Neural progenitor cell (in vitro differentiated cells): ENCODE data around the gene LUC7L3. TPM values are rescaled to one million over a fixed set of nuclear protein-coding genes. Genes with fewer than 3 reads are reported as not detected.

ENCODE experiments used
- DNase-seq: peaks from one replicate; pipeline ENCODE4 v3.0.0-alpha.2; 2016; ENCODE audit warnings: low spot score
- H2AFZ ChIP-seq: fragments of 200-600 bp; sonication (generic); replicated peaks from 2 replicates; pipeline ENCODE4 v1.6.1; 2016; ENCODE audit warnings: antibody characterized with exemption
- H3F3A ChIP-seq: fragments of 200-600 bp; sonication (generic); 2 replicates; pipeline ENCODE4 v1.6.1; 2016; ENCODE audit warnings: antibody characterized with exemption, low read depth
- H3K27ac ChIP-seq: fragments of 200-600 bp; sonication (generic); 2 replicates; pipeline ENCODE4 v1.5.1; 2016; ENCODE audit warnings: mild to moderate bottlenecking
- H3K27me3 ChIP-seq: fragments of 200-600 bp; sonication (generic); 2 replicates; pipeline ENCODE4 v1.6.1; 2016; ENCODE audit warnings: mild to moderate bottlenecking, moderate library complexity
- H3K36me3 ChIP-seq: fragments of 200-600 bp; sonication (generic); 2 replicates; pipeline ENCODE4 v1.5.1; 2016
- H3K4me1 ChIP-seq: fragments of 200-600 bp; sonication (generic); 2 replicates; pipeline ENCODE4 v1.6.1; 2016; ENCODE audit warnings: mixed run types
- H3K4me2 ChIP-seq: fragments of 200-600 bp; sonication (generic); 2 replicates; pipeline ENCODE4 v1.6.1; 2016
- H3K4me3 ChIP-seq: fragments of 200-600 bp; sonication (generic); 2 replicates; pipeline ENCODE4 v1.5.1; 2016
- H3K79me2 ChIP-seq: fragments of 200-600 bp; sonication (generic); 2 replicates; pipeline ENCODE4 v1.6.1; 2016; ENCODE audit warnings: low read depth
- H3K9ac ChIP-seq: fragments of 200-600 bp; sonication (generic); 2 replicates; pipeline ENCODE4 v1.6.1; 2016
- H3K9me3 ChIP-seq: fragments of 200-600 bp; sonication (generic); 2 replicates; pipeline ENCODE4 v1.5.1; 2016; ENCODE audit warnings: low read depth
- H4K20me1 ChIP-seq: fragments of 200-600 bp; sonication (generic); 2 replicates; pipeline ENCODE4 v1.6.1; 2016; ENCODE audit warnings: low read depth
- H3K27ac Mint-ChIP-seq: 3 replicates; pipeline ENCODE4 v1.8.0; 2021; ENCODE audit warnings: mixed read lengths
- H3K27me3 Mint-ChIP-seq: 2 replicates; pipeline ENCODE4 v1.8.0; 2022; ENCODE audit warnings: low read depth, mild to moderate bottlenecking, inconsistent platforms, moderate library complexity, mixed read lengths; ENCODE audit not compliant: insufficient read depth
- H3K36me3 Mint-ChIP-seq: 3 replicates; pipeline ENCODE4 v1.8.0; 2021; ENCODE audit warnings: mixed read lengths
- H3K4me1 Mint-ChIP-seq: 3 replicates; pipeline ENCODE4 v1.8.0; 2021; ENCODE audit warnings: mixed read lengths
- H3K4me3 Mint-ChIP-seq: 3 replicates; pipeline ENCODE4 v1.8.0; 2021; ENCODE audit warnings: mild to moderate bottlenecking, moderate library complexity, mixed read lengths
- H3K9me3 Mint-ChIP-seq: 3 replicates; pipeline ENCODE4 v1.8.0; 2020; ENCODE audit warnings: mixed read lengths
- CTCF ChIP-seq: fragments of 200-600 bp; sonication (generic); IDR thresholded peaks from 2 replicates; pipeline ENCODE4 v1.5.1; 2017; ENCODE audit warnings: antibody characterized with exemption, mild to moderate bottlenecking
- EZH2 ChIP-seq: fragments of 200-600 bp; sonication (generic); IDR thresholded peaks from 2 replicates; pipeline ENCODE4 v1.6.1; 2017; ENCODE audit warnings: antibody characterized with exemption, mild to moderate bottlenecking, moderate library complexity
- EZH2phosphoT487 ChIP-seq: fragments of 200-600 bp; sonication (generic); IDR thresholded peaks from 2 replicates; pipeline ENCODE4 v1.6.1; 2017; ENCODE audit warnings: antibody characterized with exemption
- total RNA-seq: library from RNA; depleted of rRNA; stranded (reverse); fragments of >200 nt; gene quantifications from 2 replicates; pipeline ENCODE4 v1.2.3, GENCODE V29; 2015; ENCODE audit warnings: low replicate concordance

LUC7L3 gene
- total RNA-seq, 1 donor from 2014 or later = 374 TPM

- H3F3A ChIP-seq = no peaks in the 10 kb centered on the region
- Mint-ChIP-seq H3K36me3 (no peaks in the 10 kb centered on the region), H3K4me1 (peaks cover 13% of the 10 kb centered on the region), H3K4me3 (no peak overlapping the region), H3K27ac (no peak overlapping the region), H3K9me3 (no peaks in the 10 kb centered on the region), H3K27me3 (peaks cover 8% of the 10 kb centered on the region)
- no peaks in the 10 kb centered on the region for H3K36me3 ChIP-seq
- H2AFZ ChIP-seq = no peak overlapping the region
- H3K9me3 ChIP-seq = no peaks in the 10 kb centered on the region
- no peak overlapping the region for H3K27ac ChIP-seq
- H3K79me2 ChIP-seq = no peaks in the 10 kb centered on the region
- no peak overlapping the region for H3K9ac ChIP-seq
- no peak overlapping the region for H3K4me3 ChIP-seq
- TF ChIP-seq CTCF = no peak
- no peak for TF ChIP-seq EZH2phosphoT487
- no peak for TF ChIP-seq EZH2
- no peak for DNase-seq
- H3K4me2 ChIP-seq = no peak overlapping the region
- H4K20me1 ChIP-seq = no peaks in the 10 kb centered on the region
- H3K4me1 ChIP-seq = no peaks in the 10 kb centered on the region
- H3K27me3 ChIP-seq = no peaks in the 10 kb centered on the region
Measured at GRCh38 chr17:50783905-50784304, 64.5 kb downstream of the LUC7L3 start.

- no peaks in the 10 kb centered on the region for H4K20me1 ChIP-seq
- Mint-ChIP-seq H3K4me3 (no peak overlapping the region), H3K36me3 (no peaks in the 10 kb centered on the region), H3K27ac (no peak overlapping the region), H3K27me3 (peaks cover 8% of the 10 kb centered on the region), H3K4me1 (peaks cover 14% of the 10 kb centered on the region), H3K9me3 (no peaks in the 10 kb centered on the region)
- peak overlapping the region; percentile 2 for H2AFZ ChIP-seq
- H3K4me1 ChIP-seq = peaks cover 5% of the 10 kb centered on the region
- no peak overlapping the region for H3K9ac ChIP-seq
- H3K4me2 ChIP-seq = no peak overlapping the region
- no peaks in the 10 kb centered on the region for H3K9me3 ChIP-seq
- no peaks in the 10 kb centered on the region for H3K79me2 ChIP-seq
- DNase-seq = no peak
- no peak overlapping the region for H3K27ac ChIP-seq
- H3K4me3 ChIP-seq = no peak overlapping the region
- no peaks in the 10 kb centered on the region for H3F3A ChIP-seq
- H3K27me3 ChIP-seq = no peaks in the 10 kb centered on the region
- TF ChIP-seq EZH2 = no peak
- TF ChIP-seq EZH2phosphoT487 = no peak
- TF ChIP-seq CTCF = no peak
- no peaks in the 10 kb centered on the region for H3K36me3 ChIP-seq
Measured at GRCh38 chr17:50785126-50785525, 65.7 kb downstream of the LUC7L3 start.

GRCh38 chr17:50785946-50786570 lies 66.7 kb downstream of the LUC7L3 start:
- Histone ChIP-seq H3K9me3 (no peaks in the 10 kb centered on the region), H3K27me3 (no peaks in the 10 kb centered on the region), H3K79me2 (no peaks in the 10 kb centered on the region), H3K36me3 (no peaks in the 10 kb centered on the region), H3K9ac (no peak overlapping the region), H3K4me1 (peaks cover 10% of the 10 kb centered on the region), H3K4me3 (no peak overlapping the region), H3F3A (no peaks in the 10 kb centered on the region), H3K4me2 (no peak overlapping the region), H4K20me1 (no peaks in the 10 kb centered on the region), H3K27ac (no peak overlapping the region), H2AFZ (no peak overlapping the region)
- Mint-ChIP-seq H3K27me3 (peaks cover 8% of the 10 kb centered on the region), H3K9me3 (no peaks in the 10 kb centered on the region), H3K4me3 (no peak overlapping the region), H3K36me3 (no peaks in the 10 kb centered on the region), H3K27ac (no peak overlapping the region), H3K4me1 (peaks cover 19% of the 10 kb centered on the region)
- TF ChIP-seq CTCF (no peak), EZH2phosphoT487 (no peak), EZH2 (no peak)
- no peak for DNase-seq
